Vagina (tissue), 2 donors: Measurements from ENCODE around the gene SLC9A2.

ENCODE experiments used
- POLR2A ChIP-seq, 2 donors: fragments of 450-650 bp; IDR thresholded peaks; one replicate each; pipeline ENCODE4 v1.6.1; 2017; ENCODE audit warnings: antibody characterized with exemption in 2 of 2, mild to moderate bottlenecking in 2 of 2, moderate library complexity in 2 of 2
- POLR2AphosphoS5 ChIP-seq, 2 donors: sonication (generic); formaldehyde crosslinking; IDR thresholded peaks; one replicate each; pipeline ENCODE4 v1.9.0; 2017; ENCODE audit warnings: antibody characterized with exemption in 2 of 2, mild to moderate bottlenecking in 2 of 2, low read depth in 1 of 2; ENCODE audit not compliant: insufficient read depth in 1 of 2
- TF ChIP-seq, protein P1 (sequence below), 3 experiments: fragments of 450-650 bp in 2 of 3; fragments of 200-600 bp in 1 of 3; sonication (generic) in 1 of 3; IDR thresholded peaks; one replicate each; pipeline ENCODE4 v1.5.1; 2017 to 2019; ENCODE audit warnings: antibody characterized with exemption in 3 of 3, mild to moderate bottlenecking in 2 of 3, moderate library complexity in 2 of 3

DNA sequence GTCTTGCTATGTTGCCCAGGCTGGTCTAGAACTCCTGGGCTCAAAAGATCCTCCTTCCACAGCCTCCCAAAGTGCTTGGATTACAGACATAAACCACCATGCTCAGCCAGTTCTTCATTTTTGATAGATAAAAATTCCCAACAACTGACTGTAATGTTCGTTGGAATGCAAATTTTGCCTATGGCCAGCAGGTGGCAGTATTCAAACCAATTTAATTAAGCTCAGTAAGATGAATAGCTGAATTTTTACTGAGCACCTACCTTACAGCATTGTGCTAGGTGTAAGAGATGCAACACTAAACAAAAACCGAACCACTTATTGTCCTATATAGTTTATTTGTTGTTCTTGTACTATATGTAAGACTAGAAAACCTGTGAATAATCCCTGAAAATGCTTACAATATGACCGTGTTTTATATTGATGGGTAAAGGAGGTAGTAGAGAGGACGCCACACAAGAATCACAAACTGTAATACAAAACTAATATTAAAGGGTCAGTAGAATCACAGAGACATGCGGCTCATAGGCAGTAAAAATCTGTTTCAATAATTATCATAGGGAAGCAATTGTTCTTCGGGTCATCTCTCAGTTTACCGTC lies 134.3 kb downstream of the SLC9A2 start:
- TF ChIP-seq, protein P1, sequence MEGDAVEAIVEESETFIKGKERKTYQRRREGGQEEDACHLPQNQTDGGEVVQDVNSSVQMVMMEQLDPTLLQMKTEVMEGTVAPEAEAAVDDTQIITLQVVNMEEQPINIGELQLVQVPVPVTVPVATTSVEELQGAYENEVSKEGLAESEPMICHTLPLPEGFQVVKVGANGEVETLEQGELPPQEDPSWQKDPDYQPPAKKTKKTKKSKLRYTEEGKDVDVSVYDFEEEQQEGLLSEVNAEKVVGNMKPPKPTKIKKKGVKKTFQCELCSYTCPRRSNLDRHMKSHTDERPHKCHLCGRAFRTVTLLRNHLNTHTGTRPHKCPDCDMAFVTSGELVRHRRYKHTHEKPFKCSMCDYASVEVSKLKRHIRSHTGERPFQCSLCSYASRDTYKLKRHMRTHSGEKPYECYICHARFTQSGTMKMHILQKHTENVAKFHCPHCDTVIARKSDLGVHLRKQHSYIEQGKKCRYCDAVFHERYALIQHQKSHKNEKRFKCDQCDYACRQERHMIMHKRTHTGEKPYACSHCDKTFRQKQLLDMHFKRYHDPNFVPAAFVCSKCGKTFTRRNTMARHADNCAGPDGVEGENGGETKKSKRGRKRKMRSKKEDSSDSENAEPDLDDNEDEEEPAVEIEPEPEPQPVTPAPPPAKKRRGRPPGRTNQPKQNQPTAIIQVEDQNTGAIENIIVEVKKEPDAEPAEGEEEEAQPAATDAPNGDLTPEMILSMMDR (IDR thresholded peaks at IDR 0.05): peak in 2 of 3 experiments; percentile 38 to 81
- TF ChIP-seq POLR2AphosphoS5 (IDR thresholded peaks at IDR 0.05; ENCODE audit: insufficient read depth in 1 of 2, low read depth in 1 of 2): no peak
- no peak for TF ChIP-seq POLR2A (IDR thresholded peaks at IDR 0.05)
